Thyroid gland (tissue), 4 donors: ENCODE results near the gene ZNF473. TPM values are rescaled to one million over a fixed set of nuclear protein-coding genes. Genes with fewer than 3 reads are reported as not detected.

ENCODE experiments used
- DNase-seq, 2 donors: peaks; one replicate each; pipeline ENCODE4 v3.0.0-alpha.2; 2019
- H3K27ac ChIP-seq, 3 donors: fragments of 200-600 bp; sonication (generic); 1 replicate in 2 of 3; 2 replicates in 1 of 3; pipeline ENCODE4 v1.5.1; 2016 to 2019; ENCODE audit warnings: mild to moderate bottlenecking in 1 of 3, moderate library complexity in 1 of 3
- H3K27me3 ChIP-seq: fragments of 200-600 bp; sonication (generic); one replicate; pipeline ENCODE4 v1.5.1; 2019
- H3K36me3 ChIP-seq, 2 donors: fragments of 200-600 bp; sonication (generic); one replicate each; pipeline ENCODE4 v1.5.1; 2016 to 2019
- H3K4me1 ChIP-seq, 2 donors: fragments of 200-600 bp; sonication (generic); one replicate each; pipeline ENCODE4 v1.5.1; 2017 to 2019
- H3K4me3 ChIP-seq, 3 donors: fragments of 200-600 bp; sonication (generic); replicated peaks in 1 of 3; 1 replicate in 2 of 3; 2 replicates in 1 of 3; pipeline ENCODE4 v1.5.1; 2016; ENCODE audit warnings: mild to moderate bottlenecking in 1 of 3
- H3K9me3 ChIP-seq: fragments of 200-600 bp; sonication (generic); one replicate; pipeline ENCODE4 v1.5.1; 2017
- POLR2A ChIP-seq, 2 donors: fragments of 450-650 bp; IDR thresholded peaks; one replicate each; pipeline ENCODE4 v1.6.1; 2017; ENCODE audit warnings: antibody characterized with exemption in 2 of 2, mild to moderate bottlenecking in 2 of 2, moderate library complexity in 1 of 2
- WGBS, 2 donors: methylation state at CpG; one replicate each; pipeline ENCODE4 v1.1.5; 2017; 5-methylcytosine and 5-hydroxymethylcytosine counted together
- intact Hi-C: fragments of 100-400 bp; cut with DNase I; formaldehyde crosslinking; loops from one replicate; pipeline ENCODE4 v1.15.1; 2023
- total RNA-seq, 4 donors: library from RNA; depleted of rRNA; stranded (reverse); fragments of >200 nt; gene quantifications; one replicate each; pipeline ENCODE4 v1.2.3, GENCODE V29; 2016
- TF ChIP-seq, protein P1 (sequence below), 6 experiments: fragments of 200-600 bp in 3 of 6; fragments of 450-650 bp in 3 of 6; sonication (generic) in 3 of 6; IDR thresholded peaks; one replicate each; pipeline ENCODE4 v1.5.1; 2016 to 2019; ENCODE audit warnings: antibody characterized with exemption in 6 of 6, mild to moderate bottlenecking in 2 of 6, inconsistent platforms in 1 of 6, moderate library complexity in 1 of 6

The ZNF473 gene
- total RNA-seq, 4 donors from 2014 or later, result 7.7 to 15.5 (median 10.5) TPM

DNA sequence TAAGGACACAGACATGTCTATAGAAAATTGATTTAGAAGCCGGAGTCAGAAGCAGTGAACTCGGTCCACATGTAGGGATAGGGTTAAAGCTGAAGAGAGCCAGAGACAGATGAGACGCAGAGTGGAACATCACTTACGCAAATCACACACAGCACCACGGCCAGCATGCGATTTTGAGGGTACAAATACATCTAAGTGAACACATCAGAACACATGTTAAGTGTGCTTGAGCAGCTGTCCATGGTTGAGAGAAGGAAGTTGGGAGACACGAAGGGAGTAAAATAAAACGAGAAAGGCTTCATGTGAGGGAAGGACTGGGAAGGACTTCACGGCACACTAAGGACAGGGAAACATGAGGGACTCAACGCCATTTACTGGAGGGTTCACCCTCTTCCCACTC is 39.5 kb upstream of the ZNF473 start:
- WGBS, 2 donors, result 90 to 94% methylated on average over 10 of the region's 10 CpGs
- no peaks in the 10 kb centered on the region for H3K9me3 ChIP-seq
- no peaks in the 10 kb centered on the region for H3K4me1 ChIP-seq
- peaks cover 19 to 28% of the 10 kb centered on the region in 2 donors for H3K36me3 ChIP-seq
- DNase-seq, result no peak
- intact Hi-C loops, result no loop called here
- TF ChIP-seq, protein P1, sequence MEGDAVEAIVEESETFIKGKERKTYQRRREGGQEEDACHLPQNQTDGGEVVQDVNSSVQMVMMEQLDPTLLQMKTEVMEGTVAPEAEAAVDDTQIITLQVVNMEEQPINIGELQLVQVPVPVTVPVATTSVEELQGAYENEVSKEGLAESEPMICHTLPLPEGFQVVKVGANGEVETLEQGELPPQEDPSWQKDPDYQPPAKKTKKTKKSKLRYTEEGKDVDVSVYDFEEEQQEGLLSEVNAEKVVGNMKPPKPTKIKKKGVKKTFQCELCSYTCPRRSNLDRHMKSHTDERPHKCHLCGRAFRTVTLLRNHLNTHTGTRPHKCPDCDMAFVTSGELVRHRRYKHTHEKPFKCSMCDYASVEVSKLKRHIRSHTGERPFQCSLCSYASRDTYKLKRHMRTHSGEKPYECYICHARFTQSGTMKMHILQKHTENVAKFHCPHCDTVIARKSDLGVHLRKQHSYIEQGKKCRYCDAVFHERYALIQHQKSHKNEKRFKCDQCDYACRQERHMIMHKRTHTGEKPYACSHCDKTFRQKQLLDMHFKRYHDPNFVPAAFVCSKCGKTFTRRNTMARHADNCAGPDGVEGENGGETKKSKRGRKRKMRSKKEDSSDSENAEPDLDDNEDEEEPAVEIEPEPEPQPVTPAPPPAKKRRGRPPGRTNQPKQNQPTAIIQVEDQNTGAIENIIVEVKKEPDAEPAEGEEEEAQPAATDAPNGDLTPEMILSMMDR (IDR thresholded peaks at IDR 0.05), result no peak
- TF ChIP-seq POLR2A (IDR thresholded peaks at IDR 0.05), result no peak
- H3K4me3 ChIP-seq, result no peak overlapping the region
- no peak overlapping the region for H3K27ac ChIP-seq
- H3K27me3 ChIP-seq, result no peaks in the 10 kb centered on the region

DNA sequence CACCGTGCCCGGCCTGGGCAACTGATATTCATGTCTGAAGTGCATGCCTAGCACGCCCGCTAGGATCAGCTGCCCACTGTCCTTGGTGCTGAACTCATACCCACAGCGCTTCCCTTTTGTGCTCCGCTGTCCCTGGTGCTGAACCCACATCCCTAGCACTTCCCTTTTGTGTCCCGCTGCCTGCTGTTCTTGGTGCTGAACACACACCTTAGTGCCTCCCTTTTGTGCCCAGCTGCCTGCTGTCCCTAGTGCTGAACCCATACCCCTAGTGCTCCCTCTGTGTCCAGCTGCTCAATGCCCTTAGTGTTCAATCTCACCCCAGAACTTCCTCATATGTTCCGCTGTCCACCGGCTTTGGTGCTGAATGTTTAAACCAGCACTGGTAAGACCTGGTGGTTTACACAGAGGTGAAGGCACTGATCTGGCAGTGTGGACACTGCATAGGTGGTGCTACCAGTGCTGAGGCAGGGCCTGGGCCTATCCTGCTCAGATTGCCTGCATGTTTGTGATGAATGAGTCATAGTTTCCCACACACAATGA is 38.6 kb upstream of the ZNF473 start:
- Histone ChIP-seq H3K4me1 (no peaks in the 10 kb centered on the region), H3K27ac (no peak overlapping the region), H3K9me3 (no peaks in the 10 kb centered on the region), H3K27me3 (no peaks in the 10 kb centered on the region), H3K36me3 (peaks cover 27 to 28% of the 10 kb centered on the region in 2 donors), H3K4me3 (no peak overlapping the region)
- peak; percentile 87 to 94 for DNase-seq
- intact Hi-C loops, result no loop called here
- TF ChIP-seq POLR2A (IDR thresholded peaks at IDR 0.05), result no peak
- TF ChIP-seq, protein P1 (IDR thresholded peaks at IDR 0.05), result peak in 3 of 6 experiments; percentile 17 to 42 (median 42)
- WGBS, 2 donors, result 18 to 20% methylated on average over 7 to 9 of the region's 9 CpGs

DNA sequence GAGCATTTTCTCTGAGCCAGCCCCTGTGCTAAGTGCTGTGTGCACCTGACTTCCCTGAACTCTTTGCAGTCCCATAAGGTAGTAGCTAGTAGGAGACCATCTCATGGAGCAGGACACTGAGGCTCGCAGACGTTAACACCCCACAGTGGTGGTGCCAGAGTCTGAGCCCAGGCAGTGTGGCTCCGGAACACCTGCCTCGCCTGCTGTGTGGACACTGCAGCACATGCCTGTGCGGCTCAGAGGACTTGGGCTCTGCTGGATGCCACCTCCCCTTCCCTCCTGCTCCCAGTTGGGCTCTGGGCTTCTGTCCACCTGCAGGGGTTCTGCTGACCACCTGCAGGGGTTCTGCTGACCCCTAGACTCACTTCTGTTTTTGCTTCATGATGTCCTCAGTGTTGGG is 37.8 kb upstream of the ZNF473 start:
- intact Hi-C loops, result no loop called here
- H3K27me3 ChIP-seq, result no peaks in the 10 kb centered on the region
- H3K36me3 ChIP-seq, result peaks cover 28 to 35% of the 10 kb centered on the region in 2 donors
- H3K27ac ChIP-seq, result no peak overlapping the region
- H3K4me3 ChIP-seq, result no peak overlapping the region
- 84 to 100% methylated on average over 5 of the region's 5 CpGs for WGBS, 2 donors
- no peak for DNase-seq
- TF ChIP-seq POLR2A (IDR thresholded peaks at IDR 0.05), result no peak
- TF ChIP-seq, protein P1 (IDR thresholded peaks at IDR 0.05), result no peak
- H3K9me3 ChIP-seq, result no peaks in the 10 kb centered on the region
- no peaks in the 10 kb centered on the region for H3K4me1 ChIP-seq

DNA sequence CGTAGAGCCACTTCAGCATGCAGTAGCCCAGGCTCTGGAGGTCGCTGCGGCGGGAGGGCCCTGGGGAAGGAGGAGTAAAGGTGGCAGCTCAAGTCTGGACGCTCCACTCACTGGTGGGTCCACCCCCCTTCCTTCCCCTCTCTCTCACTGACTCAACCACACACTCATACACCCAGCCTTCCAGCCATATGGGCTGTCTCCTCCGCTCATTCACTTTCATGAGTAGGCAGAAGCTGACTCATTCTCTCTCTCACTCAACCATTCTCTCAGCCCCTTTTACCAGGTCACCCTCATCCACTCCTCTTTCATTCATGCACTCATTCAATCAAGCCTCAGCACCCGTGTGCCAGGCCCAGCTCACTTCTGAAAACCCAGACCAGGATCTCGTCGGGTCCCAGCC is 37.4 kb upstream of the ZNF473 start:
- DNase-seq, result no peak
- no peak for TF ChIP-seq POLR2A (IDR thresholded peaks at IDR 0.05)
- TF ChIP-seq, protein P1 (IDR thresholded peaks at IDR 0.05), result no peak
- intact Hi-C loops, result no loop called here
- H3K27me3 ChIP-seq, result no peaks in the 10 kb centered on the region
- H3K36me3 ChIP-seq, result peaks cover 28 to 39% of the 10 kb centered on the region in 2 donors
- H3K4me1 ChIP-seq, result no peaks in the 10 kb centered on the region
- no peaks in the 10 kb centered on the region for H3K9me3 ChIP-seq
- no peak overlapping the region for H3K4me3 ChIP-seq
- H3K27ac ChIP-seq, result no peak overlapping the region
- whole genome bisulfite sequencing, 2 donors, result 94 to 95% methylated on average over 9 of the region's 9 CpGs

DNA sequence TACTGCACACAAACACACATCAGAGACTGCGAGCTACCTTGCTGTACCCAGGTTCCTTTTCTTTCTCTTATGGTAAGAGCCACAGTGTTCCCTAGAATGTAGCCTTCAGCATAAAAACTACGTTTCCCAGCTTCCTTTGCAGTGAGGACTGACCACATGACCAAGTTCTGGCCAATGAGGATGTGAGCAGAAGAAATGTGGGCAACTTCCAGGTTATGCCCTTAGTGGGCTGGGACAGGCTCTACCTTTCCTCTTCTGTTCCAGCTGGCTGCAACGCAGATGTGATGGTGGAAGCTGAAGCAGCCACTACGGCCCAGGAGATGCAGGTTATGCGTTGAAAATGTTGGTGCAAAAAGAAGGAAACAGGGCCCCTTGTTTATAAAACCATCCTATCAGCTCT is 28.1 kb upstream of the ZNF473 start:
- no peak for DNase-seq

More for the DNA sequence above, 28.1 kb upstream of the ZNF473 start:
- intact Hi-C loops, result no loop called here
- Histone ChIP-seq H3K27me3 (no peaks in the 10 kb centered on the region), H3K36me3 (peaks cover 37 to 66% of the 10 kb centered on the region in 2 donors), H3K27ac (no peak overlapping the region), H3K4me1 (no peaks in the 10 kb centered on the region), H3K4me3 (no peak overlapping the region), H3K9me3 (no peaks in the 10 kb centered on the region)
- no peak for TF ChIP-seq POLR2A (IDR thresholded peaks at IDR 0.05)
- TF ChIP-seq, protein P1 (IDR thresholded peaks at IDR 0.05), result no peak
- 78 to 81% methylated on average over 5 of the region's 5 CpGs for WGBS, 2 donors
